Measurements from ENCODE around the gene RFX4. TPM values are rescaled to one million over a fixed set of nuclear protein-coding genes. Genes with fewer than 3 reads are reported as not detected.

Gene RFX4
- total and polyA plus RNA-seq, 2 of the 13 experiments (the other 11 are each of a cell fraction or from before 2014, with no cell fraction given) = not detected

DNA sequence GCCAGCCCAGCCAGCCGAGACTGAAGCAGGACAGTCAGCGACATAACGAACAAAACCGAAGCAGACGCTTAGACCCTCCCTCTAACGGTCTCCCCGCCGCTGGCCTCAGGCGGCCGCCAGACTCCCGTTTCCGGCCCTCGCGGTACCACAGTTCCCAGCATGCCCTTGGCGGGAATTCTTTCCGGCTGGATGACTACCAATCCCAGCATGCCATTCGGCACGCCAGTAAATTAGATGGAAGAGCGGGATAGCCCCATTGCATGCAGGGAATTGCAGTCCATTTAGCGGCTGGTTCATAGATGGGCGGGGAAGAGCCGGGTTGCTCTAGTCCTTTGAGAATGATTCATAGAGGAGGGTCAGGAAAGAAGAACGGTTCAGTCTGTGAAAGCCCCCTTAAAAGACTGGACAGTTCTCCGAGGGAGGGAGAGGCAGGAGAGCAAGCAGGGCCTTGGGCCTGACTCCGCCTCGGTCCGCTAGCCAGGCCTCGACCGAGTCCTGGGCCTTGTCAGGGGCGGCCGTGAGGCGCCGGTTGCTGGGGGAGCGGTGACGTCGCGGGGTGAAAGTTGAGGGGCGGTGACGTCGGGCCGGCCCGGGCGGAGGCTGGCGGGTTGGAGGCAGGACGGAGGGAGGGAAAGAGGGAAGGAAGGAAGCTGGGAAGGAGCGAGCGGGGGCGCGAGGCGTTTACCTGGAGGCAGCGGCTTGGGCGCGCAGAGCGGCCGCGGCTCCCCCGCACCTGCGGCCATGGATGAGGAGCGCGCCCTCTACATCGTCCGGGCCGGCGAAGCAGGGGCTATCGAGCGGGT is 191.4 kb downstream of the RFX4 start, which contains the start of gene RIC8B (continued):
- TF ChIP-seq, protein P1, sequence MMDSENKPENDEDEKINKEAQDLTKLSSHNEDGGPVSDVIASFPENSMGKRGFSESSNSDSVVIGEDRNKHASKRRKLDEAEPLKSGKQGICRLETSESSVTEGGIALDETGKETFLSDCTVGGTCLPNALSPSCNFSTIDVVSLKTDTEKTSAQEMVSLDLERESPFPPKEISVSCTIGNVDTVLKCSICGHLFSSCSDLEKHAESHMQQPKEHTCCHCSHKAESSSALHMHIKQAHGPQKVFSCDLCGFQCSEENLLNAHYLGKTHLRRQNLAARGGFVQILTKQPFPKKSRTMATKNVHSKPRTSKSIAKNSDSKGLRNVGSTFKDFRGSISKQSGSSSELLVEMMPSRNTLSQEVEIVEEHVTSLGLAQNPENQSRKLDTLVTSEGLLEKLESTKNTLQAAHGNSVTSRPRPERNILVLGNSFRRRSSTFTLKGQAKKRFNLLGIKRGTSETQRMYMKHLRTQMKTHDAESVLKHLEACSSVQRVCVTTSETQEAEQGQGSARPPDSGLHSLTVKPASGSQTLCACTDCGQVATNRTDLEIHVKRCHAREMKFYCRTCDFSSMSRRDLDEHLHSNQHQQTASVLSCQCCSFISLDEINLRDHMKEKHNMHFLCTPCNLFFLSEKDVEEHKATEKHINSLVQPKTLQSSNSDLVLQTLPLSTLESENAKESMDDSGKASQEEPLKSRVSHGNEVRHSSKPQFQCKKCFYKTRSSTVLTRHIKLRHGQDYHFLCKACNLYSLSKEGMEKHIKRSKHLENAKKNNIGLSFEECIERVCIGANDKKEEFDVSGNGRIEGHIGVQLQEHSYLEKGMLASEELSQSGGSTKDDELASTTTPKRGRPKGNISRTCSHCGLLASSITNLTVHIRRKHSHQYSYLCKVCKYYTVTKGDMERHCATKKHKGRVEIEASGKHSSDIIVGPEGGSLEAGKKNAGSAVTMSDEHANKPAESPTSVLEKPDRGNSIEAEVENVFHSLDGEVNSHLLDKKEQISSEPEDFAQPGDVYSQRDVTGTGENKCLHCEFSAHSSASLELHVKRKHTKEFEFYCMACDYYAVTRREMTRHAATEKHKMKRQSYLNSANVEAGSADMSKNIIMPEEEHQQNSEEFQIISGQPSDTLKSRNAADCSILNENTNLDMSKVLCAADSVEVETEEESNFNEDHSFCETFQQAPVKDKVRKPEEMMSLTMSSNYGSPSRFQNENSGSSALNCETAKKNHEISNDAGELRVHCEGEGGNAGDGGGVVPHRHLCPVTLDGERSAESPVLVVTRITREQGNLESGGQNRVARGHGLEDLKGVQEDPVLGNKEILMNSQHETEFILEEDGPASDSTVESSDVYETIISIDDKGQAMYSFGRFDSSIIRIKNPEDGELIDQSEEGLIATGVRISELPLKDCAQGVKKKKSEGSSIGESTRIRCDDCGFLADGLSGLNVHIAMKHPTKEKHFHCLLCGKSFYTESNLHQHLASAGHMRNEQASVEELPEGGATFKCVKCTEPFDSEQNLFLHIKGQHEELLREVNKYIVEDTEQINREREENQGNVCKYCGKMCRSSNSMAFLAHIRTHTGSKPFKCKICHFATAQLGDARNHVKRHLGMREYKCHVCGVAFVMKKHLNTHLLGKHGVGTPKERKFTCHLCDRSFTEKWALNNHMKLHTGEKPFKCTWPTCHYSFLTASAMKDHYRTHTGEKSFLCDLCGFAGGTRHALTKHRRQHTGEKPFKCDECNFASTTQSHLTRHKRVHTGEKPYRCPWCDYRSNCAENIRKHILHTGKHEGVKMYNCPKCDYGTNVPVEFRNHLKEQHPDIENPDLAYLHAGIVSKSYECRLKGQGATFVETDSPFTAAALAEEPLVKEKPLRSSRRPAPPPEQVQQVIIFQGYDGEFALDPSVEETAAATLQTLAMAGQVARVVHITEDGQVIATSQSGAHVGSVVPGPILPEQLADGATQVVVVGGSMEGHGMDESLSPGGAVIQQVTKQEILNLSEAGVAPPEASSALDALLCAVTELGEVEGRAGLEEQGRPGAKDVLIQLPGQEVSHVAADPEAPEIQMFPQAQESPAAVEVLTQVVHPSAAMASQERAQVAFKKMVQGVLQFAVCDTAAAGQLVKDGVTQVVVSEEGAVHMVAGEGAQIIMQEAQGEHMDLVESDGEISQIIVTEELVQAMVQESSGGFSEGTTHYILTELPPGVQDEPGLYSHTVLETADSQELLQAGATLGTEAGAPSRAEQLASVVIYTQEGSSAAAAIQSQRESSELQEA (CRISPR knock-in tag; IDR thresholded peaks at IDR 0.05; ENCODE audit: not compliant biosample characterization) = no peak
- TF ChIP-seq, protein P2, sequence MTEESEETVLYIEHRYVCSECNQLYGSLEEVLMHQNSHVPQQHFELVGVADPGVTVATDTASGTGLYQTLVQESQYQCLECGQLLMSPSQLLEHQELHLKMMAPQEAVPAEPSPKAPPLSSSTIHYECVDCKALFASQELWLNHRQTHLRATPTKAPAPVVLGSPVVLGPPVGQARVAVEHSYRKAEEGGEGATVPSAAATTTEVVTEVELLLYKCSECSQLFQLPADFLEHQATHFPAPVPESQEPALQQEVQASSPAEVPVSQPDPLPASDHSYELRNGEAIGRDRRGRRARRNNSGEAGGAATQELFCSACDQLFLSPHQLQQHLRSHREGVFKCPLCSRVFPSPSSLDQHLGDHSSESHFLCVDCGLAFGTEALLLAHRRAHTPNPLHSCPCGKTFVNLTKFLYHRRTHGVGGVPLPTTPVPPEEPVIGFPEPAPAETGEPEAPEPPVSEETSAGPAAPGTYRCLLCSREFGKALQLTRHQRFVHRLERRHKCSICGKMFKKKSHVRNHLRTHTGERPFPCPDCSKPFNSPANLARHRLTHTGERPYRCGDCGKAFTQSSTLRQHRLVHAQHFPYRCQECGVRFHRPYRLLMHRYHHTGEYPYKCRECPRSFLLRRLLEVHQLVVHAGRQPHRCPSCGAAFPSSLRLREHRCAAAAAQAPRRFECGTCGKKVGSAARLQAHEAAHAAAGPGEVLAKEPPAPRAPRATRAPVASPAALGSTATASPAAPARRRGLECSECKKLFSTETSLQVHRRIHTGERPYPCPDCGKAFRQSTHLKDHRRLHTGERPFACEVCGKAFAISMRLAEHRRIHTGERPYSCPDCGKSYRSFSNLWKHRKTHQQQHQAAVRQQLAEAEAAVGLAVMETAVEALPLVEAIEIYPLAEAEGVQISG (CRISPR knock-in tag; IDR thresholded peaks at IDR 0.05) = peak; percentile 90
- TF ChIP-seq SRSF1 (optimal IDR thresholded peaks at IDR 0.05; ENCODE audit: low read depth, low read length) (peak; percentile 32), MAFG (CRISPR knock-in tag; IDR thresholded peaks at IDR 0.05) (no peak), PRMT3 (CRISPR knock-in tag; IDR thresholded peaks at IDR 0.05; ENCODE audit: borderline replicate concordance, low read depth) (no peak), KAT8 (CRISPR knock-in tag; IDR thresholded peaks at IDR 0.05) (peak; percentile 90), SALL1 (CRISPR knock-in tag; IDR thresholded peaks at IDR 0.05) (peak; percentile 71; the same call in 1 of the 2 replicates), U2AF2 (IDR thresholded peaks at IDR 0.05; ENCODE audit: low read depth, low read length) (no peak), ZNF788 (CRISPR knock-in tag; IDR thresholded peaks at IDR 0.05; ENCODE audit: borderline replicate concordance) (peak; percentile 37), ZNF251 (CRISPR knock-in tag; IDR thresholded peaks at IDR 0.05) (no peak), ZNF615 (CRISPR knock-in tag; IDR thresholded peaks at IDR 0.05; ENCODE audit: borderline replicate concordance) (no peak)
- TF ChIP-seq, protein P3, sequence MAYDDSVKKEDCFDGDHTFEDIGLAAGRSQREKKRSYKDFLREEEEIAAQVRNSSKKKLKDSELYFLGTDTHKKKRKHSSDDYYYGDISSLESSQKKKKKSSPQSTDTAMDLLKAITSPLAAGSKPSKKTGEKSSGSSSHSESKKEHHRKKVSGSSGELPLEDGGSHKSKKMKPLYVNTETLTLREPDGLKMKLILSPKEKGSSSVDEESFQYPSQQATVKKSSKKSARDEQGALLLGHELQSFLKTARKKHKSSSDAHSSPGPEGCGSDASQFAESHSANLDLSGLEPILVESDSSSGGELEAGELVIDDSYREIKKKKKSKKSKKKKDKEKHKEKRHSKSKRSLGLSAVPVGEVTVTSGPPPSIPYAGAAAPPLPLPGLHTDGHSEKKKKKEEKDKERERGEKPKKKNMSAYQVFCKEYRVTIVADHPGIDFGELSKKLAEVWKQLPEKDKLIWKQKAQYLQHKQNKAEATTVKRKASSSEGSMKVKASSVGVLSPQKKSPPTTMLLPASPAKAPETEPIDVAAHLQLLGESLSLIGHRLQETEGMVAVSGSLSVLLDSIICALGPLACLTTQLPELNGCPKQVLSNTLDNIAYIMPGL (CRISPR knock-in tag; IDR thresholded peaks at IDR 0.05; ENCODE audit: borderline replicate concordance in 1 of 2, low read depth in 1 of 2) = peak; percentile 73 to 87; a peak in 3 of 4 replicates
